Osteoblast (primary cell): ENCODE measurements around the gene TBX4. TPM values are rescaled to one million over a fixed set of nuclear protein-coding genes. Genes with fewer than 3 reads are reported as not detected.
A peak's percentile ranks its signal among the peaks of the same experiment; 100 is the strongest.

Experiments
- DNase-seq: peaks from one replicate; pipeline ENCODE4 v3.0.0; 2011; ENCODE audit warnings: low spot score, mixed read lengths; ENCODE audit not compliant: insufficient read length; ENCODE audit errors: missing footprints
- H2AFZ ChIP-seq: 2 replicates; pipeline ENCODE4 v1.6.0; 2011; ENCODE audit warnings: mild to moderate bottlenecking, low read length
- H3K27ac ChIP-seq: 2 replicates; pipeline ENCODE4 v1.5.1; 2011; ENCODE audit warnings: mild to moderate bottlenecking, low read depth, low read length, moderate library complexity
- H3K27me3 ChIP-seq: 2 replicates; pipeline ENCODE4 v1.6.0; 2012; ENCODE audit warnings: mild to moderate bottlenecking, control low read depth, inconsistent platforms, low read length, moderate library complexity; ENCODE audit not compliant: insufficient read depth
- H3K36me3 ChIP-seq: 2 replicates; pipeline ENCODE4 v1.5.1; 2011; ENCODE audit warnings: mild to moderate bottlenecking, low read length, control low read depth, moderate library complexity; ENCODE audit not compliant: insufficient read depth
- H3K4me1 ChIP-seq: 2 replicates; pipeline ENCODE4 v1.5.1; 2011; ENCODE audit warnings: mild to moderate bottlenecking, low read length, control low read depth, moderate library complexity; ENCODE audit not compliant: insufficient read depth
- H3K4me2 ChIP-seq: 2 replicates; pipeline ENCODE4 v1.6.0; 2011; ENCODE audit warnings: mild to moderate bottlenecking, low read length; ENCODE audit not compliant: insufficient read depth
- H3K4me3 ChIP-seq: fragments of 200-600 bp; sonication (generic); 3 replicates; pipeline ENCODE4 v1.5.1; 2012; ENCODE audit warnings: mild to moderate bottlenecking, low read length, inconsistent platforms; ENCODE audit not compliant: insufficient read depth
- H3K79me2 ChIP-seq: 2 replicates; pipeline ENCODE4 v1.6.0; 2012; ENCODE audit warnings: mild to moderate bottlenecking, low read length, control low read depth, inconsistent platforms; ENCODE audit not compliant: insufficient read depth
- H3K9me3 ChIP-seq: 2 replicates; pipeline ENCODE4 v1.5.1; 2011; ENCODE audit warnings: low read depth, low read length, control low read depth
- H4K20me1 ChIP-seq: 2 replicates; pipeline ENCODE4 v1.6.0; 2012; ENCODE audit warnings: mild to moderate bottlenecking, low read length, control low read depth; ENCODE audit not compliant: insufficient read depth
- CTCF ChIP-seq: IDR thresholded peaks from 2 replicates; pipeline ENCODE4 v1.5.1; 2011; ENCODE audit warnings: mild to moderate bottlenecking, low read depth, low read length, moderate library complexity; ENCODE audit errors: extremely low read depth
- total RNA-seq: library from RNA; depleted of rRNA; stranded (reverse); fragments of >200 nt; gene quantifications from 2 replicates; pipeline ENCODE4 v1.2.3, GENCODE V29; 2012

Gene TBX4
- total RNA-seq, 1 donor, result not detected

DNA sequence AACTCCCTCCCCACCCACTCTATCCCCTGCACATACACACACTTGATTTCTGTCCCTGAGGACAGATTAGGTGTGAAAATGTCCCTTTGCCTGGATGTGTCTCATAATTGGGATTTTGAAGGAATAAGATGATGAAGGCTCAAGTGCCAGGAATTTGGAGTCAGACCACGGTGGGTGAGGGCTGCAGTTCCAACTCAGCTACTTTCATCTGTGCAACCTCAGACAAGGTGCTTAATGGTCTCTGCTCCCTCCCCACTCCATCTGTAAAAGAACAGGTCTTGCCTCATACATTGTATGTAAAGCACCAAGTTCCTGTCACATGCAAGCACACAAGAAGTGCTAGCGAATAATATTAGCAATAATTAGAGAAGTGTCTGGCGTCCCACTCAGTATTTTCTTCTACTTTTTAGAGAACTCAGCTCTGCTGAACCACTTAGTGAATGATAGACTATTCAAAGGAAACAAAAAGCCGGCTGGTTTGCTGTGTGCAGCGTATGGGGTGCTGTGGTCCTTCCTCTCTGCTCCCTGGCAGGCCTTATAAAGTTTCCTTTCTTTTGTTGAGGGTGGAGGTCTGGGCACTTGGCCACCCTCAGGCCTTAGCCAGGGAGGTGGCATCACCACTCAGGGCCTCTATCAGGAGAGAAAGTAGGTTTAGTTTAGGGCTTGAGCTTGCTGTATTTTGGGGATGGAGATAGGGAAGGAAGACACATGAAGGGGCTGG lies 6.4 kb downstream of the TBX4 start:
- H3K79me2 ChIP-seq, result no peaks in the 10 kb centered on the region
- no peak overlapping the region for H3K4me2 ChIP-seq
- no peak for TF ChIP-seq CTCF
- no peak overlapping the region for H2AFZ ChIP-seq
- peaks cover 46% of the 10 kb centered on the region for H3K27me3 ChIP-seq
- no peaks in the 10 kb centered on the region for H3K9me3 ChIP-seq
- peak; percentile 65 for DNase-seq
- no peaks in the 10 kb centered on the region for H3K36me3 ChIP-seq
- no peaks in the 10 kb centered on the region for H4K20me1 ChIP-seq
- no peak overlapping the region for H3K27ac ChIP-seq
- H3K4me3 ChIP-seq, result no peak overlapping the region
- H3K4me1 ChIP-seq, result no peaks in the 10 kb centered on the region

DNA sequence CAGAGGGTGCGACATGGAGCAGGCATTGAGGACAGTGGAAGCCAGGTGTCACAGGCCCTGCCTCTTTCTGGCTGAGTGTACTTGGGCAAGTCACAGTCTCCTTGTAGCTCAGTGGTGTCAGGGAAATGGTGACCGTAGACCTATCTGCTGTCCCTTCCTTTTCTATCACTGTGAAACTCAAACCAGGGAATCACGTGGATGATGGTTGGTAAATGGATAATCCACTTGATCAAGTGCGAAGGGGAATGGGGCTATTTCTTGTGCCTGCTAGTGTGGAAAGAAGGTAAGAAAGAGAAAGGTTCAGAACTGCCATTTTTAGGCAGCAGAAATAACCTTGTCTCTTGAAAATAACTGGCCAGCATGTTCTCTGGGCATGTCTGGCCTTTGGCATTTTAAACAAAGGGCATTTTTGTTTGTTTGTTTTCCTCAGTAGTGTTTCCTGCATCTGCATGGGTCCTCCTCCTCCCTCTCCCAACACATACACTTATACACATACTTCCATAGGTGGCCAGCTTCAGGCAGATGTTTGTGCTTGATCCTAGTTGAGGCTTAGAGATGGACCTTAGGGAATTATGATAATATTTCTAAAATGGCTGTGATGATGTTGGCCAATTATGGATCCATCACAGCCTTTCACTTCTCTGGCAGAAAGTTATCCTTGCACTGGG lies 7.1 kb downstream of the TBX4 start:
- peaks cover 39% of the 10 kb centered on the region for H3K27me3 ChIP-seq
- no peak overlapping the region for H2AFZ ChIP-seq
- no peak overlapping the region for H3K4me3 ChIP-seq
- H3K4me1 ChIP-seq, result no peaks in the 10 kb centered on the region
- no peak for TF ChIP-seq CTCF
- H3K36me3 ChIP-seq, result no peaks in the 10 kb centered on the region
- no peak for DNase-seq
- H3K4me2 ChIP-seq, result no peak overlapping the region
- no peak overlapping the region for H3K27ac ChIP-seq
- H4K20me1 ChIP-seq, result no peaks in the 10 kb centered on the region
- H3K79me2 ChIP-seq, result no peaks in the 10 kb centered on the region
- H3K9me3 ChIP-seq, result no peaks in the 10 kb centered on the region

GRCh38 chr17:61459939-61460718 lies 7.9 kb downstream of the TBX4 start:
- Histone ChIP-seq H2AFZ (no peak overlapping the region), H3K4me2 (no peak overlapping the region), H3K9me3 (no peaks in the 10 kb centered on the region), H3K4me3 (no peak overlapping the region), H3K27me3 (peaks cover 32% of the 10 kb centered on the region), H3K79me2 (no peaks in the 10 kb centered on the region), H3K36me3 (no peaks in the 10 kb centered on the region), H4K20me1 (no peaks in the 10 kb centered on the region), H3K27ac (no peak overlapping the region), H3K4me1 (no peaks in the 10 kb centered on the region)
- TF ChIP-seq CTCF, result no peak
- peak; percentile 55 for DNase-seq
